NCI-H446 (cell line): ENCODE measurements around the gene TGFBR3L.

Experiments used
- DNase-seq, 2 experiments: peaks; one replicate each; lab custom pipeline; 2025; lab: John Stamatoyannopoulos, UW

TGFBR3L gene

DNA sequence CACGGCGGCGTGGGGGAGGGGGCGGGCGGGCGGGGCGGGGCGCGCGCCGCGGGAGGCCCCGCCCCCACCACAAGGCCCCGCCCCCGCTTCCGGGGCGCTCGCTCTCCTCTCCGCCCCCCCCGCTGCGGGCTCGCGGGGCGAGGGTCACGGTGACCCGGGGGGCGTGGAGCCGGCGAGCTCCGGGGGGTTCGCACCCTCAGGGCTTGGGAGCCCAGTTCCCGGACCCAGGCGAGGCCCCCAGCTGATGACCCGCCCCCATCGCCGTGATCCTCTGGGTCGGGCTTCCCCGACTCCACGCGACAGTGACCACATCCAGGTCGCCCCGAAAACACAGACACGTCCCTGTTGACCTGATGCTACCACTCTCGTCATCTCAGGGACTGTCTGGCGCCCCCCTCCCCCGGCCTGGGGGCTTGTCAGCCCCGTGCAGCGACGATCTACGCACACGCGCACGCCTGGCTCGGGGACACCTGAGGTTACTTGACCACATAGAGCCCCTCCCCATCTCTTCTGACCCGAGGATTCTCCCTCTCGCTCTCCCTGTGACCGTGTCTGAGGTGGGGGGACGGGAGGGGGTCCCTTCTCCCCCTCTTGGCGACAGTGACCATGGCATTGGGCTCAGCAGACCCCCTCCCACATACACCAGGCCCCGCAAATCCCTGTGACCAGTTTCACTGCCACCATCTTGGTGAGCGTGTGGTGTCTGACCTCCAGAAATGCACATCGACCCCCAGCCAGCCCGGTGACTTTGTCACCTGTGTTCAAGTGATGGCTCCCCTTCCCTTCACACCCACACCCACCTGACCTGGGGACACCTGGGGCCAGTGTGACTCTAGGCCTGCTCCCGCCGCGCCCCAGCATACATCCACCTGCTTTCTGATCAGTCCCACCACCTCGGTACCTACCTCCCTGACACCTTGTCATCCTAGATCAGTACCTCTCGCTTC, 10.3 kb upstream of the TGFBR3L start:
- no peak for DNase-seq

DNA sequence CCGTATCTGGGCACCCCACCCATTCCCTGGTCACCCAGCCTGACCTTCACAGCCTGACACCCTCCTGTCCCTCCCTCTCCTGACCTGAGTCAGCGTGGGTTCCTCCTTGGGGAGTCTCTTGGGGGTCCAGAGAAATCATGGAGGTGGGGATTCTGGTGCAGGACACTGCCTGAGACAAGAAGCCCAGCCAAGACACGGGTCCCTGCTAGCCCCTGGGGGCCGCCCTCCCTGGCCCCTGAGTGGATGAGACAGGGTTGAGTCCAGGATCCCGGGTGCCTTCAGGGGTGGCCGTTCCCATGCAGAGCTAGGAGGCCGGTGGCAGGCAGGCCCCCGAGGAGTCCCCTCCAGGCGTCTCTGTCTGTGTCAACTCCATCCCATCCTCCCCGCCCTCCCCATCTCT, 9.4 kb upstream of the TGFBR3L start:
- no peak for DNase-seq

DNA sequence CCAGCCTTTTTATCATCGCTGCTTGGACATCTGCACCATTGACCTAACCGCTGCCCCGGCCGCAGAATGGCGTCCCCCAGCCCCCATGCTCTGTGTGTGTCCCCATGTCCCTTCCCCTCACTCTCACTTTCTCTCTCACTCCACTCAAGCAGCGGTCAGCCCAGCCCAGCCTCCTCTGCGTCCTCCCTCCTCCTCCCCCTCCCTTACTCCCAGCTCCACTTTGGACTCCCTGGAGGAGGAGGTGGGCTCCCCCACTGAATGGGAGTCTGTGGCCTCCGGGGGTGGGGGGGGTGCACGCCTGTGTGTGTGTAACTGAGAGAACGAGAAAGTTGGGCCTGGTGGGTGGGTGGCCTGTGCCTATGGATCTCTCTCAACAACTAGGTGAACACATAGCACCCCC, 8.8 kb upstream of the TGFBR3L start:
- no peak for DNase-seq

DNA sequence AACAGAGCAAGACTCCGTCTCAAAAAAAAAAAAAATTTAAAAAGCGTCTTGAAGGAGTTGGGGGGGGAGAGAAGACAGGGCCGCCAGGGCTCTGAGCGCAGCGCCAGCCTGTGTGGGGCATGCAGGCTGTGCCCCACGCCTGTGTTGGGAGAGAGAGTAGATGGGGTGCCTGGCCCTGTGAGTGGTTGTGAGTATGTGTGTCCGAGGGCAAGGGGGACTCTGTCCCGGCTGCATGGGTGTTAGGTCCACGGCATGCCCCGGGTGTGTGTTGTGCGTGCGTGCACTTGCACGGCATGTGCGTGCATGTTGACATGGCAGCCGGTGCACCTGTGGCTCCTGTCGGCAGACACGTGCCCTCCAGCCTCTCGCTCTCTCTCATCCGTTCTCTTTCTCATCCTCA, 7.5 kb upstream of the TGFBR3L start:
- DNase-seq, result no peak

DNA sequence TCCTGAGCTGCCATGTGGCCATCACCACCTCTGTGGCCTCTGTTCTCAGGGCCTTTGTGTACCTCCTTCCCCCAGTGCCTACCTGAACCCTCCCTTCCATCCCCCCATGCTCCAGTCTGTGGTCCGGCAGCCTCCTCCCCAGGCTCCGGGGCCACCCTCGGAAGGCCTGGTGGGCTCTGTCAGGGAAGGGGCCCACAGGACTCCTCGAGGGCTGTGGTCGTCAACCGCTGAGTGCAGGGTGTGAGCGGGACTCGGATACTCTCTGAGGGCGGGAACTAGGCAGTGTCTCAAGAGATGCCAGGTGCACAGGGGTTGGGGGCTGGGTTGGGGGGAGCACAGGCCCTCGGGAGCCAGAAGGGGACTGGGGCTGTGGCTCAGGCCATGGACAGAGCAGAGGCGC, 7.1 kb upstream of the TGFBR3L start:
- no peak for DNase-seq

DNA sequence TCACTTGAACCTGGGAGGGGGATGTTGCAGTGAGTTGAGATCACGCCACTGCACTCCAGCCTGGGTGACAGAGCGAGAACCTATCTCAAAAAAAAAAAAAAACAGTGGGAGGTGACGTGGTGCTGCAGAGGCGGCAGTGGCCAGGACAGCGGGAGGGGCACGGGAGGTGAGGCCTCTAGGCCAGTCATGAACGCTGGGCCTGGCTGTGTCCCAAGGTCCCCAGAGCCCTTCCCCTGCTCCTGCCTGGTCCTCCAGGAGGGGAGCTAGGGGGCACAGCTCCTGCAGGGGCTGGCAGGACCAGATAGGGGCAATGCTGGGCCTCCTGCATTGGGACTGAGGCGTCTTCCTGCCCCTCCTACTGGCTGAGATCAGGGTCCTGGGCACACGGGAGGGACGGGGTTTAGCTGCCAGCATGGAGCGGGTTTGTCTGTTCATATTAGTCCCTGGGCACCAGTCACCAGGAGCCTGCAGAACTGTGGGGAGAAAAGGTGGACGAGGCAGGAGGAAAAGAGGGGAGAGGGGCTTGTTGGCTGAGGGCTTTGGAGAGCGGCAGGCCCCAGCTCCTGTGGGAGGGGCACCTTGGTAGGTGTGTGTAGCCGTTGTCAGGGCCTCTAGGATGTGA, 6.4 kb upstream of the TGFBR3L start:
- DNase-seq, result no peak

DNA sequence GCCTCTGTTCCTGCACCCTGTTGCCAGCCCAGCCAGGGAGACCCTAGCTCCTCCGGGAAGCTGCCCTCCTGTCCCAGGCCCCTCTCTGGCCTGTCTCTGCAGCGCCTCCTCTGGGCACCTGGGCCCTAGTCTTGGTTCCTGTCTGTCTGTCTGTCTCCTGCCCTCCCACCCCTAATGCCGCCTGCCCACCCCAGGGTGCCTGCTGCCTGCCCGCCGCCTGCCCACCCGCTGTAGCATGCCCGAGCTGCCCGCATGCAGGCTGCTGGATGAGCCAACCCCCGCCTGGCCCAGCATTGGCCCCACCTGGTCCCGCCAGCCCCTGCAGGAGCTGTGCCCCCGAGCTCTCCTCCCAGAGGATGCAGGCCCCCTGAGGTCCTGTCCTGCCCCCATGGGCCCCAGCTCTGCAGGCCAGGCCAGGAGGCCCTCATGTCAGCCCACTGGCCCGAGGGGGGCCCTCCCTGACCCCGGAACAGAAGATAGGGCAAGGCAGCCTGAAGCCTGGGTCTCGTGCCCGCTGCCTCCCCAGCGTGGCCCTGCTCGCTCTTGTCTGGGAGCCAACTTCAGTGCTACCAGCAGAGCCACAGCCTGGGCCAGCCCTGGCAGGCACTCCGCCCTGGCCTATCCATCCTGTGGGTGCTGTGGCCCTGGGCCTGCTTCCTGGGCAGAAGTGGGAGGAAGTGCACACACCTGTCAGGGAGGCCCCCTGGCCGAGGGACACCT, 5.7 kb upstream of the TGFBR3L start:
- DNase-seq, result no peak

DNA sequence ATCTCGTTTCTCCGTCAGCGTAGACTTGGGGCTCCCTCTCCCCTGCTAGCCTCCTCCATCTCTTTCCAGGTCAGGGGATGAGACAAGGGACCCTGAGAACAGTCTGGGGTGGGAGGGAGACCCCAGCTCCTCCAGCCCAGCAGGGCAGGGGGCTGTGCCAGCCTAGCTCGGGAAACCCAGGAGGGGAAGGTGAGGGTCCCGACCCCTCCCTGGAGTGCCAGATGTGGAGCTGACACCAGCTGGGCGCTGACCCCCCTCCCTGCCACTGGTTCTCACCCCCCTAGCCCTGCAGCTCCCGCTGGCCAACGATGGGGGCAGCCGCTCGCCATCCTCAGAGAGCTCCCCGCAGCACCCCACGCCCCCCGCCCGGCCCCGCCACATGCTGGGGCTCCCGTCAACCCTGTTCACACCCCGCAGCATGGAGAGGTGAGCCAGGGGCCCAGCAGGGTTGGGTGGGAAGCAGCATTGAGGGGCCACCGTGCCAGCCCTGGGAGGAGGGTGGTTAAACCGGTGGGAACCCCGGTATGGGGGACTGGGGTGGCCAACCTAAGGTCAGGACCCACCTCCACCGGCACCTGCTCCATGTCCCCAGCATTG, 5.1 kb upstream of the TGFBR3L start:
- DNase-seq, result no peak

DNA sequence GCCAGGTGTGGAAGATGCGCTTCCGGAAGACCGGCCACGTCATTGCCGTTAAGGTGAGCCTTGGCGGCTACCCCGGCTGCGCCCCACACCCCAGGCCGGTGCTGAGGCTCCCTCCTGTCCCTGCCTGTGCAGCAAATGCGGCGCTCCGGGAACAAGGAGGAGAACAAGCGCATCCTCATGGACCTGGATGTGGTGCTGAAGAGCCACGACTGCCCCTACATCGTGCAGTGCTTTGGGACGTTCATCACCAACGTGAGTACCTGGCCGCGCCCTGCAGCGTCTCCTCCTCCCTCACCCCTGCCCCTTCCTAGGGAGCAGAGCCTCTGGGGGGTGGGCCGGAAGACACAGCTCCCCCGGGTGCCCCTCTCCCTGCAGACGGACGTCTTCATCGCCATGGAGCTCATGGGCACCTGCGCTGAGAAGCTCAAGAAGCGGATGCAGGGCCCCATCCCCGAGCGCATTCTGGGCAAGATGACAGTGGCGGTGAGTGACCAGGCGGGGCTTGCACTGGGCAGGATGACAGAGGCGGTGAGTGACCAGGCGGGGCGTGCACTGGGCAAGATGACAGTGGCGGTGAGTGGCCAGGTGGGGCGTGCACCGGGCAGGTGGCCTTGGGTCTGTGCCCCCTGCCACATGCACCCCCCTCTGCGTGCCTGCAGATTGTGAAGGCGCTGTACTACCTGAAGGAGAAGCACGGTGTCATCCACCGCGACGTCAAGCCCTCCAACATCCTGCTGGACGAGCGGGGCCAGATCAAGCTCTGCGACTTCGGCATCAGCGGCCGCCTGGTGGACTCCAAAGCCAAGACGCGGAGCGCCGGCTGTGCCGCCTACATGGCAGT, 4.1 kb upstream of the TGFBR3L start:
- DNase-seq, result no peak

DNA sequence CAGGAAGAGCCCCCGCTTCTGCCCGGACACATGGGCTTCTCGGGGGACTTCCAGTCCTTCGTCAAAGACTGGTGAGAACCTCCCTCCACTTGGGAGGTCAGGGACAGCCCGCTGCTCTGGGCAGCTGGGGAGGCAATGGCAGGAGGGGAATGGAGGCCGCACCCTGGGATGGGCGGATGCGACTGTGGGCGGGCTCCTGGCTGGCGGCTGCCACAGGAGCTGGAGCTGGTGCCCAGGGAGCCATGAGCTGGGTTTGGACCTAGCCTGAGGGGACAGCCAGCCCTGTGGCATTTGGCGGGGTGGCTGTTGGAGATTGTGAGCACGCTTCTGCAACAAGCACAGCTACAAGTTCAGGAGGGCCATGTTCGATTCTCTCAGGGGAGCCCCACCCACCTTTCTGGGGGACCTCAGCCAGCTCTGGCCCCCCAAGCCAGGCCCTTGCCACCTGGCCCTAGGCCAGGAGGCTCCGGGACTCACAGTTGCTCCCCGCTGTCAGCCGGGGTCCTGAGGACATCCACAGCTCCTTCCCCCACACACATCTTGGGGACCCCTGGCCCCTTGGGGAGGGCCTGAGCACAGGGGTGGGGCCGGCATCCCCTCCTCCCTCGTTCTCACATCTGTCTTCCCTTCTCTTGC, 3.0 kb upstream of the TGFBR3L start:
- DNase-seq, result no peak

DNA sequence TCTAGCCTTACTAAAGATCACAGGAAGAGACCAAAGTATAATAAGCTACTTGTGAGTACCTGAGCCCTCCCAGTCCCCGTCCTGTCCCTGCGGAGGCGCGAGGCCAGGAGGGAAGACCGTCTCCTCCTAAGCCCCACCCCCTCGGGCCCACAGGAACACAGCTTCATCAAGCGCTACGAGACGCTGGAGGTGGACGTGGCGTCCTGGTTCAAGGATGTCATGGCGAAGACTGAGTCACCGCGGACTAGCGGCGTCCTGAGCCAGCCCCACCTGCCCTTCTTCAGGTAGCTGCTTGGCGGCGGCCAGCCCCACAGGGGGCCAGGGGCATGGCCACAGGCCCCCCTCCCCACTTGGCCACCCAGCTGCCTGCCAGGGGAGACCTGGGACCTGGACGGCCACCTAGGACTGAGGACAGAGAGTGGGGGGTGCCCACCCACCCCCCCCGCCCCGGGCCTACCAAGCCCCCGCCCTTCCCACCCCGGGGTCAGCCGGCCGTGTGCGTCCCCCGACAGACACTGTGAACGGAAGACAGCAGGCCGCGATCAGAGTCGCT, 2.4 kb upstream of the TGFBR3L start:
- DNase-seq, result no peak

DNA sequence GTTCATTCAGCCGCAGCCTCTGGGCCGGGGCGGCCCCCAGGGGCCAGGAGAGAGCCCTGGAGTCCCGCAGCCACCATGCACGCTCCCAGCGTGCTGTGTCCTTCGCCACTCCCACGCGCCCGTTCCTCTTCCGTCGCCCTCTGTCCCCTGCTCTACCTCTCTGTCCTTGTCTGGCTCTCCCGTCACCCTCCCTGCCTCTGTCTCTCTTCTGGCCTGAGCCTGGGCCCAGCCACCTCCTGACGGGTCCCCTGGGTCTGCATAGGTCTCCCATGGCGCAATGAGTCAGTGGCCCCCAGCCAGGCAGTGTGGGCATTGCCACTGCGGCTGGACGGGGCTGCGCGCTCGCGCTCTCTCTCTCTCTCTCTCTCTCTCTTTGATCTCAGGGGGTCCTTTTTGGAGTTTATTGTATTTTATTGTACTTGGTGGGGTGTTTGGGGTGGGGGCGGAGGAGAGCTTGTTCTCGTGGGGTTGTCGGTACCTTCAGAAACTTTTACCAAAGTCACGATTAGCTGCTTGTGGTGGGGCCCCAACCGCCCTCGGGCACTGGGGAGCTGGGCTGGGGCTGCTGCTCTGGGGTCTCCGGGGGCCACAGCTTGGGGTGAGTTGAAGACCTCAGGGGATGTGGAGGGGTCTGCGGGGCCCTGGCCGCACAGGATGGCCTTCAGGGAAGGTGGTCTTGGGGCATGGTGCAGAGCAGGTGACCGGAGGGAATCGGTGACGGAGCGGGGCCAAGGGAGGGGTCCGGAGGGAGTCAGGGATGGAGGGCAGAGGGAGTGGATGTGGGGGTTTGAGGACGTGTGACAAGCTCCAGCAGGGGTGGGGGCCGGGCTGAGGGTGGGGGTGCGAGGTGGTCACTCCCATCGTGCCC, 1.7 kb upstream of the TGFBR3L start:
- no peak for DNase-seq

DNA sequence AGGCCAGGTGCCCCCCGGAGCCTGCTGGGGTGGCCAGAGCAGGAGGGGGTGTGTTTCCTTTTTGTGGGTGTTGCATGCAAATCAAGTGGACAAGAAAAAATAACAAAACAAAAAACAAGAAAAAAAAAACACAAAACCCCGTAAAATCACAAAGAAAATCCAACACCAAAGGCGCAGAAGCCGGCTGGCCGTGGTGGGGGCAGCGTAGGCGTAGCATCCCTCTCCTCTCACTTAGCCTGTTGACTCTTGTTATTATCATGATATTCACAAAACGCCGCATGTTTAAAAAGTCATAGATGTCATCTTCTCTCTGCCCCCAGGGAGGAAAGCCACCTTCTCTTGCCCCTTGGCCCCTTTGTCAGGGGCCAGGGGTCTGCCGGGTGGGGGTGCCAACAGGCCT, 978 bp upstream of the TGFBR3L start:
- DNase-seq, result no peak

DNA sequence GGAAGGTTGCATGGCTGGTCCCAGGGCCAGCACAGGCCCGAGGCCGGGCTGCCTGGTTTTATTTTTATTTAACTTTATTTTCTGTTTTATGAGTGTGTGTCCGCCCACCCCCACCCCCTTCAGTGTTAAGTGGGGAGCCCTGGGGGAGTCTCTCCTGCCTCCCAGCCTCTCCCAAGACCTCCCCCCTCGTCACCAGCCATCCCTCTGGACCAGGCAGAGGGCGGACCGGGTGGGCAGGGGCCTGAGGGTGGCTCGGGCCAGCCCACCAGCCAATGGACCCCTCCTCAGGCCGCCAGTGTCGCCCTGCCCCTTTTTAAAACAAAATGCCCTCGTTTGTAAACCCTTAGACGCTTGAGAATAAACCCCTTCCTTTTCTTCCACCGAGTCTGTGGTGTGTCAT, 531 bp upstream of the TGFBR3L start:
- DNase-seq, result no peak

DNA sequence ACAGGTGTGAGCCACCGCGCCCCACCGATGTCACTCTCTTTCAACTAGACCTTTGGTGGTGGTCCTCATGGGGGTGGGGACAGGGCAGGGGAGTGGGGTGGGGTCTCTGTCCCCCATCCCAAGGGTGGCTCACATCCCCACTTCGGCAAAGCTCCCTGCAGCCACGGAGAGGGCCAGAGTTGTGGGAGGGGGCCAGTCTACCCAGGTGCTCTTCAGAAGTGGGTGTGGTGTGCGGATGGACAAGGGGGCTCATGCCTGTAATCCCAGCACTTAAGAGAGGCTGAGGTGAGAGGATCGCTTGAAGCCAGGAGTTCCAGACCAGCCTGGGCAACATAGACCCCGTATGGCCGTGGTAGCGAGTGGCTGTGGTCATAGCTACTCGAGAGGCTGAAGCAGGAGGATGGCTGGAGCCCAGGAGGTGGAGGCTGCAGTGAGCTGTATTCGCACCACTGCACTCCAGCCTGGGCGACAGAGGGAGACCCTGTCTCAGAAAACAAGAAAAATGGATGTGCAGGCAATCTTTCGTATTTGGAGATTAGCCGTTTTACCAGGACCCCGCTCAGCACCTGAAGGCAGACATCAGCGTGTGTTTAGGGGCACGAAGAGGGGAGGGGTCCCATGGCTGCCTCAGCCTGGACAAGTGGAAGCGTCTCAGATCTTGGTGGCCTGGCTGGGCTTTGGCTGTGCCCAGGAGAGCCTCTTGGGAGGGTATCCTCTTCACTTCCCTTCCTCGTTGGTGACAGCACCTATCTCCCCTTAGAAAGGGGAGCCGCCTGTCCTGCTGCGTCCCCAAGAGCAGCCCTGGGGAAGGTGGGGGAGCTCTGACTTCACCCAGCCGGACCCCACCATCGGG, 846 bp downstream of the TGFBR3L start:
- no peak for DNase-seq

DNA sequence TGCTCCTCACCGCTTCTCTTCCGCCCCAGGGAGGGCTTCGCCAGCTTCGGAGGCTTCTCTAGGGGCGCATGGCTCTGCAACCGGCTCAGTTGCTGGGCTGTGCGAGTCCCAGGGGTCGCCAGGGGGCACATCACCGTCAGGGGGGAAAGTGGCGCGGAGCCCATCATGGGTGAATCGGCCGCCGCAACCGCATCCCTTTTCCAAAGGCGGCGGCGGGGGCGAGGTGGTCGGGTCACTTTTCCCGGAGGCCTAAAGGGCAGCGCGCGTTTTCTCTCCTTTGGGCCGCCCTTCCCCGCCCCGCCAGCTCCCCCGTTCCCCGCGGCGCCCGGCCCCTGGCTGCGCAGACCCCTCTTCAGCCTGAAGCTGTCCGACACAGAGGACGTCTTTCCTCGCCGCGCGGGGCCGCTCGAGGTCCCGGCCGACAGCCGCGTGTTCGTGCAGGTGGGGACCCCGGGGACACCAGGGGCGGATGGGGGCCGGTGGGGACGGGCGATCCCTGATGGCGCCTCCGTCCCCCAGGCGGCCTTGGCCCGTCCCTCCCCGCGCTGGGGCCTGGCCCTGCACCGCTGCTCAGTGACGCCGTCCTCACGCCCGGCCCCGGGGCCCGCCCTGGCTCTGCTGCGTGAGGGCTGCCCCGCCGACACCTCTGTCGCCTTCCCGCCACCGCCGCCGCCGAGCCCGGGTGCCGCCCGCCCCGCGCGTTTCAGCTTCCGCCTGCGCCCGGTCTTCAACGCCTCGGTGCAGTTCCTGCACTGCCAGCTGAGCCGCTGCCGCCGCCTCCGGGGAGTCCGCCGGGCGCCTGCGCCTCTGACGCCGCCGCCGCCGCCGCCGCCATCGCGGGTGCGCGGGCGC, 1.7 kb downstream of the TGFBR3L start:
- peak in 1 of 2 experiments; percentile 32 for DNase-seq

DNA sequence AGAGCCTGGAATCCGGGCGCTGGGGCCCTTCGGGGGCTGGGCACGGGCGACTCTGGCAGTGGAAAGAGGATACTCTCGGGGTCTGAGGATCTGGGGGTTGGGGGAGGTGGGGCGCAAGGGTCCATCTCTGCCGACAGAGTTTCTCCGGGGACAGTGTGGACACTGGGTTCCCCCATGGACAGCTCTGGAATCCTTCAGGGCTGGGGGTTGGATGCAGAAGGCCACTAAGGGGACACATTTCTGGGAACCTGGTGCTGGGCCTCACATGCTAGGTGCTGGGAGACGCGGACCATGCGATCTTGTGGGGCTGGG, 2.3 kb downstream of the TGFBR3L start:
- no peak for DNase-seq
